ENCODE data around the gene ELP1.

DNA sequence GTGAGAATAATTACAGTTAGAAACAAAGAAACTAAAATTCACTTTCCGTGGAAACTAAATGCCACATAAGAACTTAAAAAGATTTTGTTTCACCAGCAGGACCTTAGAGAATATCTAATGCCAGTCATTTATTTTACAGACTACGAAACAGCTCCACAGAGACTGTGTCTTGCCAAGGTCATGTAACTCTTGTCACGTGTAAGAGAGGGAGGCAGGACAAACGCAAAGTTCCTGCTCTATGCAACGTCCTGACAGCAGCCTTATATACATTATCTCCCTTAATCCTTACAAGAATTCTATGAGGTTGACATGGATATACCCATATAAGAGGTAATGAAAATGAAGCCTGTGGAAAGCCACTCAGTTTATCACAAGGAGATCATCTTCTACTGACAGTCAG lies 40.0 kb upstream of the ELP1 start:
- no peak for TF ChIP-seq EZH2 (IDR thresholded peaks at IDR 0.05; ENCODE audit: insufficient read depth, poor library complexity, severe bottlenecking)
- TF ChIP-seq EZH2phosphoT487 (IDR thresholded peaks at IDR 0.05; ENCODE audit: insufficient read depth, low read depth): no peak
